Keratinocyte (primary cell): Measurements from ENCODE around the gene FBRSL1. TPM values are rescaled to one million over a fixed set of nuclear protein-coding genes. Genes with fewer than 3 reads are reported as not detected.

Experiments
- DNase-seq: peaks from one replicate; pipeline ENCODE4 v3.0.0-alpha.2; 2011; ENCODE audit warnings: low read depth, missing footprints, low spot score
- FAIRE-seq: peaks from 2 replicates; lab custom pipeline; 2011; peaks lifted over from hg19 to GRCh38; lab: Jason Lieb, UNC
- H2AFZ ChIP-seq: 2 replicates; pipeline ENCODE4 v1.6.0; 2012; ENCODE audit warnings: low read length, control low read depth, inconsistent platforms; ENCODE audit not compliant: control insufficient read depth
- H3K27ac ChIP-seq: 2 replicates; pipeline ENCODE4 v1.5.1; 2011; ENCODE audit warnings: low read length; ENCODE audit not compliant: control insufficient read depth, insufficient read depth
- H3K27me3 ChIP-seq: 3 replicates; pipeline ENCODE4 v1.6.0; 2011; ENCODE audit warnings: low read length; ENCODE audit not compliant: control insufficient read depth, insufficient read depth; ENCODE audit errors: extremely low read depth
- H3K36me3 ChIP-seq, 2 experiments: 2 replicates in 1 of 2; 3 replicates in 1 of 2; pipeline ENCODE4 v1.5.1; 2011; ENCODE audit warnings: low read length in 2 of 2, mild to moderate bottlenecking in 1 of 2; ENCODE audit not compliant: control insufficient read depth in 2 of 2, insufficient read depth in 2 of 2; ENCODE audit errors: extremely low read depth in 1 of 2
- H3K4me1 ChIP-seq: 3 replicates; pipeline ENCODE4 v1.5.1; 2011; ENCODE audit warnings: low read length; ENCODE audit not compliant: control insufficient read depth, insufficient read depth; ENCODE audit errors: extremely low read depth
- H3K4me2 ChIP-seq: 3 replicates; pipeline ENCODE4 v1.6.0; 2011; ENCODE audit warnings: low read depth, low read length; ENCODE audit not compliant: control insufficient read depth, insufficient read depth; ENCODE audit errors: extremely low read depth
- H3K4me3 ChIP-seq, 3 experiments: fragments of 200-600 bp in 1 of 3; sonication (generic) in 1 of 3; 2 replicates in 2 of 3; 3 replicates in 1 of 3; pipeline ENCODE4 v1.5.1; 2011 to 2016; ENCODE audit warnings: low read length in 3 of 3, mild to moderate bottlenecking in 3 of 3, control low read depth in 2 of 3, inconsistent platforms in 1 of 3, low read depth in 1 of 3, mixed read lengths in 1 of 3, mixed run types in 1 of 3, moderate library complexity in 1 of 3; ENCODE audit not compliant: control insufficient read depth in 2 of 3, insufficient read depth in 2 of 3; ENCODE audit errors: extremely low read depth in 1 of 3
- H3K79me2 ChIP-seq: 2 replicates; pipeline ENCODE4 v1.6.0; 2012; ENCODE audit warnings: low read length; ENCODE audit not compliant: control insufficient read depth, insufficient read depth
- H3K9ac ChIP-seq: 3 replicates; pipeline ENCODE4 v1.6.0; 2011; ENCODE audit warnings: low read length; ENCODE audit not compliant: control insufficient read depth, insufficient read depth; ENCODE audit errors: extremely low read depth
- H3K9me1 ChIP-seq: 3 replicates; pipeline ENCODE4 v1.6.0; 2011; ENCODE audit warnings: low read length; ENCODE audit not compliant: control insufficient read depth, insufficient read depth; ENCODE audit errors: extremely low read depth
- H3K9me3 ChIP-seq: 2 replicates; pipeline ENCODE4 v1.5.1; 2012; ENCODE audit warnings: low read depth, low read length; ENCODE audit not compliant: control insufficient read depth
- H4K20me1 ChIP-seq: 3 replicates; pipeline ENCODE4 v1.6.0; 2011; ENCODE audit warnings: low read length; ENCODE audit not compliant: control insufficient read depth, insufficient read depth; ENCODE audit errors: extremely low read depth
- EZH2 ChIP-seq: IDR thresholded peaks from one replicate; pipeline ENCODE4 v1.6.1; 2012; ENCODE audit warnings: inconsistent platforms, mild to moderate bottlenecking, low read length, moderate library complexity
- dilution Hi-C: fragments of 300-500 bp; cut with MboI; formaldehyde crosslinking; loops from one replicate; pipeline ENCODE4 v1.7.0; 2020; ENCODE audit warnings: low sequenced_read_pairs; ENCODE audit not compliant: extremely low pct_ligation_motif_present
- polyA plus RNA-seq, 5 experiments: library from polyadenylated mRNA; depleted of rRNA in 3 of 5; stranded (reverse) in 3 of 5; stranded (forward) in 1 of 5; unstranded in 1 of 5; fragments of >200 nt; gene quantifications; 1 replicate in 1 of 5; 2 replicates in 3 of 5; 3 replicates in 1 of 5; pipeline versions ENCODE4 v1.2.1 to v1.2.3, GENCODE V29; 2011 to 2012; ENCODE audit warnings: missing spikeins in 2 of 5, low read depth in 1 of 5, low replicate concordance in 1 of 5
- TF ChIP-seq, protein P1 (sequence below), 3 experiments: IDR thresholded peaks in 1 of 3; conservative IDR thresholded peaks in 1 of 3; optimal IDR thresholded peaks in 1 of 3; 2 replicates in 2 of 3; 3 replicates in 1 of 3; pipeline versions ENCODE3 to v1.5.1; 2011; ENCODE audit warnings: low read length in 3 of 3, mild to moderate bottlenecking in 3 of 3, moderate library complexity in 2 of 3, control low read depth in 1 of 3, inconsistent platforms in 1 of 3; ENCODE audit not compliant: insufficient read depth in 2 of 3; ENCODE audit errors: extremely low read depth in 1 of 3

The FBRSL1 gene
- polyA plus RNA-seq, 1 donor (not counting 4 experiments of a cell fraction or from before 2014, with no cell fraction given): 0.89 TPM

DNA sequence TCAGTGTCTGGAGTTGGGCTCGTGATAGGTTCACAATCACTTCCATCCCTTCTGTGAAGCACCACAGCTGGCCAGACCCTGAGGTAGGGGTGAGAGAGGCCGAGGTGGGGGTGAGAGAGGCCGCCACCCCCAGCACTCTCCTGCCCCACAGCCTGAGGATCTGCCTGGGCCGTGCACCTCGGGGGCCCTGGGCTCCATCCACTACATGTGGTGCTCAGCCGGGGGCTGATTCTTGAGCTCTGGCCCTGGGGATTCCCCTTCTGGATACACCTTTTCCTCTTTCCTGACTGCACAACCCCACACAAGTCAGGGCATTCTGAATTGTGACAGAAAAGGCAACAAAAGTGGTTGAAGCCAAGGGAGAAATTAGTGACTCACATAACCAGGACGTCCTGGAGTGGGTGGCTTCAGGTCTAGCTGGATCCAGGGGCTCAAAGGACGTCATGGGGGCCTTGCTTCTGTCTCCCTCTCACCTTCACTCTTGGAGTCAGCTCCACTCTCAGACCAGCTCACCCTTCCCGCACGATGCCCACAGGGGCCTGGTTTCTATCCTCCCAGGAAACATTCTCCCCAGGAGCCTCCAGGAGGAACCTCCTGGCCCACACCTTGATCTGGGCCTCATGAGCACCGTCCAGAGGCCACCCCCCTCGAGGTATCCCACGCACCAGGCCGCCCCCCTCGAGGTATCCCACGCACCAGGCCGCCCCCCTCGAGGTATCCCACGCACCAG, 12.1 kb upstream of the FBRSL1 start:
- FAIRE-seq (no peak), DNase-seq (no peak)
- dilution Hi-C loops: no loop called here

DNA sequence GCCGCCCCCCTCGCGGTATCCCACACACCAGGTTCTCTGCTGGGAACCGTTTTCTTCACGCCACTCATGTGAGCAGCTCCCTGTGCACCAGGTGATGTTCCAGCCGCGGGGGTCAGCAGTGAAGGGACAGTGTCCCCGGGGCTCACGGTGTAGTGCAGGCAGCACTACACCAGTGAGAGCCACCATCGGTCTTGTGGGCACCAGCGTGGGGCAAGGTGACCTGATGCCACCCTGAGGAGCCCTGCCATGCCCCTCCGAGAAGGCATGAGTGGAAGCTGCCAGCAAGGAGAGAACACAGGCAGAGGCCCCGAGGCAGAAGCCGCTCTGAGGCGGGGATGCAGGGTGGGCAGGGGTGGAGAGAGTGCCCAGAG, 11.5 kb upstream of the FBRSL1 start:
- TF ChIP-seq, protein P1, sequence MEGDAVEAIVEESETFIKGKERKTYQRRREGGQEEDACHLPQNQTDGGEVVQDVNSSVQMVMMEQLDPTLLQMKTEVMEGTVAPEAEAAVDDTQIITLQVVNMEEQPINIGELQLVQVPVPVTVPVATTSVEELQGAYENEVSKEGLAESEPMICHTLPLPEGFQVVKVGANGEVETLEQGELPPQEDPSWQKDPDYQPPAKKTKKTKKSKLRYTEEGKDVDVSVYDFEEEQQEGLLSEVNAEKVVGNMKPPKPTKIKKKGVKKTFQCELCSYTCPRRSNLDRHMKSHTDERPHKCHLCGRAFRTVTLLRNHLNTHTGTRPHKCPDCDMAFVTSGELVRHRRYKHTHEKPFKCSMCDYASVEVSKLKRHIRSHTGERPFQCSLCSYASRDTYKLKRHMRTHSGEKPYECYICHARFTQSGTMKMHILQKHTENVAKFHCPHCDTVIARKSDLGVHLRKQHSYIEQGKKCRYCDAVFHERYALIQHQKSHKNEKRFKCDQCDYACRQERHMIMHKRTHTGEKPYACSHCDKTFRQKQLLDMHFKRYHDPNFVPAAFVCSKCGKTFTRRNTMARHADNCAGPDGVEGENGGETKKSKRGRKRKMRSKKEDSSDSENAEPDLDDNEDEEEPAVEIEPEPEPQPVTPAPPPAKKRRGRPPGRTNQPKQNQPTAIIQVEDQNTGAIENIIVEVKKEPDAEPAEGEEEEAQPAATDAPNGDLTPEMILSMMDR (optimal IDR thresholded peaks at IDR 0.05 in 1 of 3, IDR thresholded peaks at IDR 0.05 in 1 of 3, conservative IDR thresholded peaks at IDR 0.05 in 1 of 3; ENCODE audit: extremely low read depth in 1 of 3, insufficient read depth in 2 of 3, low read length in 3 of 3): no peak
- TF ChIP-seq EZH2: no peak
- Histone ChIP-seq H3K9ac (no peak overlapping the region), H3K27ac (no peak overlapping the region), H3K27me3 (peaks cover 26% of the 10 kb centered on the region), H2AFZ (no peak overlapping the region), H3K4me1 (no peaks in the 10 kb centered on the region), H3K4me3 (no peak overlapping the region), H3K36me3 (no peaks in the 10 kb centered on the region), H3K4me2 (no peak overlapping the region), H3K79me2 (no peaks in the 10 kb centered on the region), H3K9me1 (no peaks in the 10 kb centered on the region), H3K9me3 (peaks cover 3% of the 10 kb centered on the region), H4K20me1 (no peaks in the 10 kb centered on the region)
- DNase-seq: no peak
- FAIRE-seq: no peak
- dilution Hi-C loops: no loop called here

More for the DNA sequence above, 12.1 kb upstream of the FBRSL1 start:
- peaks cover 3% of the 10 kb centered on the region for H3K9me3 ChIP-seq
- no peaks in the 10 kb centered on the region for H3K36me3 ChIP-seq
- H3K27me3 ChIP-seq: peaks cover 22% of the 10 kb centered on the region
- no peaks in the 10 kb centered on the region for H3K79me2 ChIP-seq
- no peak overlapping the region for H2AFZ ChIP-seq
- no peaks in the 10 kb centered on the region for H3K9me1 ChIP-seq
- no peak overlapping the region for H3K4me2 ChIP-seq
- TF ChIP-seq, protein P1 (optimal IDR thresholded peaks at IDR 0.05 in 1 of 3, IDR thresholded peaks at IDR 0.05 in 1 of 3, conservative IDR thresholded peaks at IDR 0.05 in 1 of 3; ENCODE audit: extremely low read depth in 1 of 3, insufficient read depth in 2 of 3, low read length in 3 of 3): no peak
- no peak for TF ChIP-seq EZH2
- no peak overlapping the region for H3K27ac ChIP-seq
- no peaks in the 10 kb centered on the region for H4K20me1 ChIP-seq
- no peaks in the 10 kb centered on the region for H3K4me1 ChIP-seq
- no peak overlapping the region for H3K4me3 ChIP-seq
- no peak overlapping the region for H3K9ac ChIP-seq
